HEK293 (cell line): Measurements from ENCODE around the gene CACTIN.

ENCODE experiments used
- CTCF ChIA-PET: fragments of 350-600 bp; formaldehyde crosslinking; extraction: SDS; loops from one replicate; lab custom pipeline; 2021; ENCODE audit warnings: antibody characterized with exemption; lab: Yijun Ruan, JAX
- POLR2A ChIA-PET: fragments of 300-600 bp; formaldehyde crosslinking; extraction: SDS; loops from one replicate; lab custom pipeline; 2020; ENCODE audit warnings: antibody characterized with exemption, inconsistent platforms; lab: Yijun Ruan, JAX
- H3K27ac ChIP-seq: fragments of 200-500 bp; sonication (Bioruptor generic); 2 replicates; pipeline ENCODE4 v1.5.1; 2014; ENCODE audit warnings: low read depth, low read length, control low read depth, inconsistent platforms; ENCODE audit errors: extremely low read depth
- H3K36me3 ChIP-seq, 2 experiments: fragments of 200-500 bp in 1 of 2; sonication (Bioruptor generic) in 1 of 2; 1 replicate in 1 of 2; 2 replicates in 1 of 2; pipeline ENCODE4 v1.5.1; 2014 to 2017; ENCODE audit warnings: inconsistent platforms in 2 of 2, low read length in 2 of 2; ENCODE audit not compliant: control insufficient read depth in 2 of 2, insufficient read depth in 1 of 2
- H3K4me1 ChIP-seq: fragments of 200-500 bp; sonication (Bioruptor generic); 2 replicates; pipeline ENCODE4 v1.5.1; 2014; ENCODE audit warnings: mild to moderate bottlenecking, low read length, inconsistent platforms; ENCODE audit not compliant: control insufficient read depth, insufficient read depth
- H3K4me3 ChIP-seq: 2 replicates; pipeline ENCODE4 v1.5.1; 2011; ENCODE audit warnings: low read depth, mild to moderate bottlenecking, control low read depth, low read length, moderate library complexity
- H3K9me3 ChIP-seq: fragments of 200-500 bp; sonication (Bioruptor generic); 2 replicates; pipeline ENCODE4 v1.5.1; 2014; ENCODE audit warnings: low read depth, low read length, inconsistent platforms; ENCODE audit not compliant: control insufficient read depth, insufficient read depth
- HIC1 ChIP-seq: fragments of 450-650 bp; formaldehyde crosslinking; IDR thresholded peaks from 2 replicates; pipeline ENCODE4 v1.5.1; 2016; ENCODE audit warnings: missing biosample characterization, missing genetic modification characterization
- KLF1 ChIP-seq: fragments of 450-650 bp; formaldehyde crosslinking; IDR thresholded peaks from 2 replicates; pipeline ENCODE4 v1.5.1; 2016; ENCODE audit warnings: missing biosample characterization, missing genetic modification characterization
- KLF8 ChIP-seq: fragments of 450-650 bp; formaldehyde crosslinking; IDR thresholded peaks from 2 replicates; pipeline ENCODE4 v1.5.1; 2016; ENCODE audit warnings: missing biosample characterization, missing genetic modification characterization
- SCRT2 ChIP-seq: fragments of 450-650 bp; formaldehyde crosslinking; IDR thresholded peaks from 2 replicates; pipeline ENCODE4 v1.5.1; 2016; ENCODE audit warnings: missing biosample characterization, missing genetic modification characterization
- SP7 ChIP-seq: fragments of 450-650 bp; formaldehyde crosslinking; IDR thresholded peaks from 2 replicates; pipeline ENCODE4 v1.5.1; 2016; ENCODE audit warnings: missing biosample characterization, missing genetic modification characterization
- ZBTB26 ChIP-seq: fragments of 450-650 bp; formaldehyde crosslinking; optimal IDR thresholded peaks from 2 replicates; pipeline ENCODE3; 2016; ENCODE audit warnings: missing biosample characterization, mild to moderate bottlenecking, missing genetic modification characterization
- ZBTB8A ChIP-seq: fragments of 450-650 bp; formaldehyde crosslinking; IDR thresholded peaks from 2 replicates; pipeline ENCODE4 v1.5.1; 2016; ENCODE audit warnings: missing biosample characterization, missing genetic modification characterization
- ZNF202 ChIP-seq: fragments of 450-650 bp; formaldehyde crosslinking; IDR thresholded peaks from 2 replicates; pipeline ENCODE4 v1.5.1; 2016; ENCODE audit warnings: missing biosample characterization, missing genetic modification characterization, borderline replicate concordance
- ZNF274 ChIP-seq, 2 experiments: fragments of 200-500 bp in 1 of 2; fragments of 450-650 bp in 1 of 2; sonication (Bioruptor generic) in 1 of 2; formaldehyde crosslinking in 1 of 2; IDR thresholded peaks; 2 replicates each; pipeline versions ENCODE4 v1.5.1 to v1.6.1; 2014 to 2016; ENCODE audit warnings: borderline replicate concordance in 1 of 2, inconsistent platforms in 1 of 2, low read length in 1 of 2, missing biosample characterization in 1 of 2, missing genetic modification characterization in 1 of 2
- ZNF521 ChIP-seq: fragments of 450-650 bp; formaldehyde crosslinking; IDR thresholded peaks from 2 replicates; pipeline ENCODE4 v1.5.1; 2017; ENCODE audit warnings: missing biosample characterization, mild to moderate bottlenecking, missing genetic modification characterization
- ZNF580 ChIP-seq: fragments of 450-650 bp; formaldehyde crosslinking; IDR thresholded peaks from 2 replicates; pipeline ENCODE4 v1.5.1; 2016; ENCODE audit warnings: missing biosample characterization, missing genetic modification characterization
- ZNF837 ChIP-seq: fragments of 450-650 bp; formaldehyde crosslinking; IDR thresholded peaks from 2 replicates; pipeline ENCODE4 v1.5.1; 2016; ENCODE audit warnings: missing biosample characterization, missing genetic modification characterization
- TF ChIP-seq, protein P1 (sequence below): fragments of 450-650 bp; formaldehyde crosslinking; IDR thresholded peaks from 2 replicates; pipeline ENCODE4 v1.5.1; 2016; ENCODE audit warnings: missing biosample characterization, missing genetic modification characterization
- TF ChIP-seq, protein P2 (sequence below): fragments of 450-650 bp; formaldehyde crosslinking; IDR thresholded peaks from 2 replicates; pipeline ENCODE4 v1.5.1; 2016; ENCODE audit warnings: missing biosample characterization, missing genetic modification characterization

CACTIN gene

GRCh38 chr19:3657395-3657769 is 30.8 kb upstream of the CACTIN start:
- TF ChIP-seq ZBTB26 (tag by site-specific recombination) (peak; percentile 5), HIC1 (tag by site-specific recombination) (no peak), ZNF521 (no peak), ZNF202 (tag by site-specific recombination) (no peak), ZNF837 (tag by site-specific recombination) (no peak)
- H3K36me3 ChIP-seq: peaks cover 0 to 71% of the 10 kb centered on the region in 2 experiments; a peak in 2 of 3 replicates

GRCh38 chr19:3656747-3657394 is 30.3 kb upstream of the CACTIN start:
- POLR2A ChIA-PET: no interaction called here
- Histone ChIP-seq H3K4me3 (no peak overlapping the region), H3K4me1 (no peaks in the 10 kb centered on the region), H3K27ac (no peak overlapping the region), H3K36me3 (peaks cover 0 to 72% of the 10 kb centered on the region in 2 experiments; a peak in 2 of 3 replicates), H3K9me3 (no peaks in the 10 kb centered on the region)
- CTCF ChIA-PET: no interaction called here
- peak; percentile 56; the same call in 1 of the 2 replicates for TF ChIP-seq KLF8
- TF ChIP-seq KLF1: no peak
- peak; percentile 41; the same call in 1 of the 2 replicates for TF ChIP-seq SP7
- no peak for TF ChIP-seq ZBTB8A (tag by site-specific recombination)
- TF ChIP-seq ZNF580 (tag by site-specific recombination): 0 out of 2 replicates have a peak, but pooled peaks have one; percentile 49
- TF ChIP-seq SCRT2 (tag by site-specific recombination): peak; percentile 62
- TF ChIP-seq, protein P1, sequence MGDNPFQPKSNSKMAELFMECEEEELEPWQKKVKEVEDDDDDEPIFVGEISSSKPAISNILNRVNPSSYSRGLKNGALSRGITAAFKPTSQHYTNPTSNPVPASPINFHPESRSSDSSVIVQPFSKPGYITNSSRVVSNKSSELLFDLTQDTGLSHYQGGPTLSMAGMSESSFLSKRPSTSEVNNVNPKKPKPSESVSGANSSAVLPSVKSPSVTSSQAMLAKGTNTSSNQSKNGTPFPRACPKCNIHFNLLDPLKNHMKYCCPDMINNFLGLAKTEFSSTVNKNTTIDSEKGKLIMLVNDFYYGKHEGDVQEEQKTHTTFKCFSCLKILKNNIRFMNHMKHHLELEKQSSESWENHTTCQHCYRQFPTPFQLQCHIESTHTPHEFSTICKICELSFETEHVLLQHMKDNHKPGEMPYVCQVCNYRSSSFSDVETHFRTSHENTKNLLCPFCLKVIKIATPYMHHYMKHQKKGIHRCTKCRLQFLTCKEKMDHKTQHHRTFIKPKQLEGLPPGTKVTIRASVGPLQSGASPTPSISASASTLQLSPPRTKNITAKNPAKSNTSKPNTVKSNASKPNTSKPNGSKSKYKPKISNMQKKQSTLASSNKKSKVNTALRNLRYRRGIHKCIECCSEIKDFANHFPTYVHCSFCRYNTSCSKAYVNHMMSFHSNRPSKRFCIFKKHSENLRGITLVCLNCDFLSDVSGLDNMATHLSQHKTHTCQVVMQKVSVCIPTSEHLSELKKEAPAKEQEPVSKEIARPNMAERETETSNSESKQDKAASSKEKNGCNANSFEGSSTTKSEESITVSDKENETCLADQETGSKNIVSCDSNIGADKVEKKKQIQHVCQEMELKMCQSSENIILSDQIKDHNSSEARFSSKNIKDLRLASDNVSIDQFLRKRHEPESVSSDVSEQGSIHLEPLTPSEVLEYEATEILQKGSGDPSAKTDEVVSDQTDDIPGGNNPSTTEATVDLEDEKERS (tag by site-specific recombination): peak; percentile 96
- no peak for TF ChIP-seq ZNF274 (IDR thresholded peaks at IDR 0.05; ENCODE audit: low read length)
- TF ChIP-seq ZNF274 (tag by site-specific recombination; IDR thresholded peaks at IDR 0.05; ENCODE audit: borderline replicate concordance): no peak
- TF ChIP-seq, protein P2, sequence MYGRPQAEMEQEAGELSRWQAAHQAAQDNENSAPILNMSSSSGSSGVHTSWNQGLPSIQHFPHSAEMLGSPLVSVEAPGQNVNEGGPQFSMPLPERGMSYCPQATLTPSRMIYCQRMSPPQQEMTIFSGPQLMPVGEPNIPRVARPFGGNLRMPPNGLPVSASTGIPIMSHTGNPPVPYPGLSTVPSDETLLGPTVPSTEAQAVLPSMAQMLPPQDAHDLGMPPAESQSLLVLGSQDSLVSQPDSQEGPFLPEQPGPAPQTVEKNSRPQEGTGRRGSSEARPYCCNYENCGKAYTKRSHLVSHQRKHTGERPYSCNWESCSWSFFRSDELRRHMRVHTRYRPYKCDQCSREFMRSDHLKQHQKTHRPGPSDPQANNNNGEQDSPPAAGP (tag by site-specific recombination): 0 out of 2 replicates have a peak, but pooled peaks have one; percentile 37

More at GRCh38 chr19:3657395-3657769, 30.8 kb upstream of the CACTIN start:
- no peaks in the 10 kb centered on the region for H3K4me1 ChIP-seq
- ChIA-PET POLR2A (no interaction called here), CTCF (no interaction called here)
- H3K4me3 ChIP-seq: no peak overlapping the region
- no peaks in the 10 kb centered on the region for H3K9me3 ChIP-seq
- no peak overlapping the region for H3K27ac ChIP-seq
